Measurements from ENCODE around the gene MAP3K6. TPM values are rescaled to one million over a fixed set of nuclear protein-coding genes. Genes with fewer than 3 reads are reported as not detected.
"Not testable (repeated sequence)": the region's sequence is repeated elsewhere in the genome, so short reads cannot be mapped to it uniquely, and the experiment has no call there.

The MAP3K6 gene
- total and polyA plus RNA-seq, 2 of the 4 experiments (the other 2 are of a cell fraction), result 4.8 to 15.9 TPM

DNA sequence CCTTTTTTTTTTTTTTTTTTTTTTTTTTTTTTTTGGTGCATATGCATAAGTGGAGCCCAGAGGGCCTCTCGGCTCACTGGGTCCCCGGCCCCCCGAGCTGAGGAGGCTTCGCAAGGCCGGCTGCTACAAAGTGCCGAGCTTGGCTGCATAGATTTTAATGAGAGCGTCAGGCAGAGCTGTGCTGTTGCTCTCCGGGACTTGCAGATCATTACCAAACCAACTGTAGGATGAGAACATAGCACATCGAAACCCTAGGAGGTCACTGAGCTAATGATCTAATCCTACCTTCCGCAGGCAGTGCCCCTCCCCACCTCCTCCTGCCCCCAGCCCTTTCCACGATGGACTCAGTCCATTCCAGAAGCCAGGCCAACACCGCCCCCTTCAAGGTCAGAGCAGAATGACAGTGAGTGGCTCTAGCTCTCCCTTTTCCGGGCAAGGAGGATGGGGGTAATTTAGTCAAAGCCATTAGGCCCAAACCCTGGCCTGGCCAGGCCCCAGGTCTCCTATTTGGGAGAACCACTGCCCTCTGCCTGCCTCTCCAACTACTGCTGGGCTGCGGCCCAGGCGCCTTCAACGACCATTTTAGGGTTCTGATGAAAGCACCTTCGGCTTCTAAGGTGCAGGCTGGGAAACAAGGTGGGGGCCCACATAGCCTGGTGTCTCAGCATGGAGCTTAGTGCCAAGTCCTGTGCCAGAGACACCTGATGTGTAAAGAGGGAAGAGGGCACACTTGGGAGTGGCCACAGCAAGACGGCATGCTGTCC is 39.0 kb upstream of the MAP3K6 start:
- ATAC-seq (ENCODE audit: low read depth); H2AFZ ChIP-seq (replicated peaks; ENCODE audit: low read length, poor library complexity); H3K9me3 ChIP-seq (ENCODE audit: control insufficient read depth, insufficient read depth, low read length); H2BK120ac ChIP-seq (ENCODE audit: low read depth, low read length); H3K4me2 ChIP-seq (ENCODE audit: low read depth, low read length); H3K14ac ChIP-seq (replicated peaks; ENCODE audit: low read depth, low read length); H3K18ac ChIP-seq (ENCODE audit: low read depth, low read length); H3K27me3 ChIP-seq (ENCODE audit: control insufficient read depth, insufficient read depth, low read length); H2BK5ac ChIP-seq (ENCODE audit: low read depth, low read length, poor library complexity, severe bottlenecking); H2AK9ac ChIP-seq (replicated peaks; ENCODE audit: low read depth, low read length, poor library complexity); H4K5ac ChIP-seq (ENCODE audit: low read depth, low read length); H3K56ac ChIP-seq (ENCODE audit: extremely low read depth, insufficient read depth, low read length); H4K91ac ChIP-seq (ENCODE audit: insufficient read depth, low read depth, low read length); DNase-seq; H3K23ac ChIP-seq (ENCODE audit: low read depth, low read length); H2BK20ac ChIP-seq (ENCODE audit: low read depth, low read length); H2BK15ac ChIP-seq (ENCODE audit: low read depth, low read length); H3K9ac ChIP-seq (ENCODE audit: low read depth, low read length); H3K9me1 ChIP-seq (ENCODE audit: insufficient read depth, low read length); dilution Hi-C loops (cut with HindIII; ENCODE audit: low sequenced_read_pairs, unreplicated experiment); in situ Hi-C loops (cut with MboI; ENCODE audit: low sequenced_read_pairs); intact Hi-C loops (cut with micrococcal nuclease); H3K27ac ChIP-seq (ENCODE audit: insufficient read depth, low read length); H3K4me3 ChIP-seq (ENCODE audit: insufficient read depth, low read depth, low read length); H2AK5ac ChIP-seq (ENCODE audit: low read depth, low read length); BruUV-seq (replicated peaks); H3K4ac ChIP-seq (ENCODE audit: low read depth, low read length); H4K8ac ChIP-seq (ENCODE audit: low read depth in 2 of 2, low read length in 2 of 2): not testable (repeated sequence)
- Histone ChIP-seq H4K20me1 (ENCODE audit: insufficient read depth, low read length) (peaks cover 11% of the 10 kb centered on the region; the same call in 1 of the 2 replicates), H3K4me1 (ENCODE audit: control insufficient read depth, insufficient read depth, low read length) (peaks cover 17% of the 10 kb centered on the region), H3K36me3 (ENCODE audit: control insufficient read depth, insufficient read depth, low read length) (peaks cover 31% of the 10 kb centered on the region), H3K79me1 (ENCODE audit: low read depth in 1 of 2, low read length in 2 of 2) (peaks cover 9 to 15% of the 10 kb centered on the region in 2 experiments; a peak in 1 of 4 replicates)
- ChIA-PET CTCF (interaction anchor here (0.6 to 1.3 kb wide), 3 partner anchors 12 to 105 kb away, joined by 3 to 4 read pairs (median 3); no protein-coding TSS in a partner anchor), POLR2A (ENCODE audit: unreplicated experiment) (interaction anchor here (0.6 kb wide), 1 partner anchor 97 kb away, joined by 3 read pairs; no protein-coding TSS in a partner anchor)
- 100% methylated on average over 1 of the region's 18 CpGs; no CpG with 5 or more reads in 1 of the 2 experiments for WGBS, 2 experiments (ENCODE audit: extremely low coverage in 2 of 2, insufficient read length in 1 of 2)
